Spleen (tissue), 7 donors: Measurements from ENCODE around the gene TMEM63C.

Experiments
- CTCF ChIP-seq, 11 experiments: fragments of 200-600 bp in 7 of 11; fragments of 450-650 bp in 4 of 11; sonication (generic) in 4 of 11; IDR thresholded peaks in 8 of 11; conservative IDR thresholded peaks in 3 of 11; 1 replicate in 7 of 11; 2 replicates in 4 of 11; pipeline versions ENCODE4 v1.4.0 to v1.8.0; 2016 to 2021; ENCODE audit warnings: antibody characterized with exemption in 11 of 11, inconsistent platforms in 4 of 11, mild to moderate bottlenecking in 1 of 11
- POLR2A ChIP-seq, 3 donors: fragments of 450-650 bp; IDR thresholded peaks; one replicate each; pipeline ENCODE4 v1.5.1; 2017; ENCODE audit warnings: antibody characterized with exemption in 3 of 3, mild to moderate bottlenecking in 1 of 3
- donor health status: DM: no; HTN: no; CAD: no; lungs with moderate emphysema.
- donor health status: DM: no; HTN: no; CAD: no.
- donor health status: DM: no; HTN: no; CAD: no.

- TF ChIP-seq CTCF (IDR thresholded peaks at IDR 0.05 in 8 of 11, conservative IDR thresholded peaks at IDR 0.05 in 3 of 11) = no peak
- TF ChIP-seq POLR2A (IDR thresholded peaks at IDR 0.05) = no peak
Measured at GRCh38 chr14:77194706-77195105, 13.1 kb downstream of the TMEM63C start.
